HL-60 (cell line): Measurements from ENCODE around the gene CBLC.

Experiments
- CTCF ChIP-seq: IDR thresholded peaks from one replicate; pipeline ENCODE4 v1.5.1; 2011; ENCODE audit warnings: low read length, control low read depth, inconsistent platforms; ENCODE audit not compliant: insufficient read depth
- POLR2AphosphoS5 ChIP-seq: IDR thresholded peaks from 2 replicates; pipeline ENCODE4 v1.6.1; 2012; ENCODE audit warnings: low read depth
- REST ChIP-seq: IDR thresholded peaks from 2 replicates; pipeline ENCODE4 v1.6.1; 2012; ENCODE audit warnings: low read depth; ENCODE audit not compliant: insufficient replicate concordance

DNA sequence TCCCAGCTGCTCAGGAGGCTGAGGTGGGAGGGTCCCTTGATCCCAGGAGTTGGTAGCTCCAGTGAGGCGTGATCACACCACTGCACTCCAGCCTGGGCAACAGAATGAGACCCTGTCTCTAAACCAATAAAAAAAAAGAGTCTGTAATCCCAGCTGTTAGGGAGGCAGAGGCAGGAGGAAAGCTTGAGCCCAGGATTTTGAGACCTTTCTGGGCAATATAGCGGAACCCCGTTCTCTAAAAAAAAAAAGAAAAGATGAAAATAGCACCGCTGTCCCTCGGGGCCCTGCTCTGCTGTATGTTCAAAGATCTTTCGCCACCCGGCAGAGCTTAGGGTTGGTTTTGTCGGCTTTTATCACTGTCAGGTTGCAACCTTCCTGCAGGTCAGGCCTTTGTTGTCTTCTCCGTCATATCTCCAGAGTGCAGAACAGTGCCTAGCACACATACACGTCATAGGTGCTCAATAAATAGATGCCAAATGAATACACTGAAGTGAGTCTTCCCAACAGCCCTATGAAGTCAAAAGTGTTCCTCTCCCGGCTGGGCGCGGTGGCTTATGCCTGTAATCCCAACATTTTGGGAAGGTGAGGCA lies 17.8 kb downstream of the CBLC start:
- TF ChIP-seq POLR2AphosphoS5 (no peak), REST (no peak), CTCF (no peak)
